ENCODE data around the gene HPDL.

Gene HPDL

DNA sequence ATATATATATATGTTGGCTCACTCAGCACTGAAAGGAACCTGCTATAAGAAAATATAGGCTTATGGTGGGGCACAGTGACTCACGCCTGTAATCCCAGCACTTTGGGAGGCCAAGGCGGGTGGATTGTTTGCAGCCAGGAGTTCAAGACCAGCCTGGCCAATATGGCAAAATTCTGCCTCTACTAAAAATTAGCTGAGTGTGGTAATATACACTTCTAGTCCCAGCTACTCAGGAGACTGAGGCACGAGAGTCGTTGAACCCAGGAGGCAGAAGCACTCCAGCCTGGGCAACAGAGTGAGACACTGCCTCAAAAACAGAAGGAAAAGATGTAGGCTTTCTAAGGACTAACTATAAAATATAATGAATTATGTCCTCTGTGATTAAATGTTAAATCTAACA lies 28.1 kb downstream of the HPDL start:
- no peak for DNase-seq

DNA sequence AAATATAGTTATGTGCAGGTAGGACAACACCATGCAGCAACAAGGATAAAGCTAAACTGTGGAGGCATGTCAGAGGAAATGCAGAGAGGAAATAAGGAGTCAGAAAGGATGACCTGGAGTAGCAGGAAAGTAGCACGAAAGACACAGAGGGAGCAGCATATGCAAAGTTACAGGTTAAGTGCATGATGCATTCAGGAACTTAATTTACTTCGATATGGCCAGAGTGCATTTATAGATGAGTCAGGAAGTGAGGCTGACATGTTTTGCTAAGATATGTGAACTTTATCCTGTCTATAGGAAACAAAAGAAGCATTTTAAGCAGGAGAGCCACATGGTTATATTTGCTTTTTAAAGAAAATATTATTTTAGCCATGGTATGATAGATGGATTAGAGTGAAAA lies 29.0 kb downstream of the HPDL start:
- no peak for DNase-seq

DNA sequence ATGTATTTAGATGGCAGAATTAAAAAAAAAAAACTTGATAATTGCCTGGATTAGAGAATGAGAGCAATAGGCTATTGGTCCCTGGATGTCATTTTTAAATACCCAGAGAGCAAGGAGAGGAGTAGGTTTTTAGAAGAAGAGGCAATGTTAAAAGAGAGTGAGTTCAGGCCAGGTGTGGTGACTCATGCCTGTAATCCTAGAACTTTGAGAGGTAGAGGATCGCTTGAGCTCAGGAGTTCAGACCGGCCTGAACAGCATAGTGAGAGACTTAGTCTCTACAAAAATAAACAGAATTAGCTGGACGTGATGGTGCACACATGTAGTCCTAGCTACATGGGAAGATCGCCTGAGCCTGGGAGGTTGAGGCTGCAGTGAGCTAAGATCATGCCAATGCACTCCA lies 29.5 kb downstream of the HPDL start:
- DNase-seq, result no peak

DNA sequence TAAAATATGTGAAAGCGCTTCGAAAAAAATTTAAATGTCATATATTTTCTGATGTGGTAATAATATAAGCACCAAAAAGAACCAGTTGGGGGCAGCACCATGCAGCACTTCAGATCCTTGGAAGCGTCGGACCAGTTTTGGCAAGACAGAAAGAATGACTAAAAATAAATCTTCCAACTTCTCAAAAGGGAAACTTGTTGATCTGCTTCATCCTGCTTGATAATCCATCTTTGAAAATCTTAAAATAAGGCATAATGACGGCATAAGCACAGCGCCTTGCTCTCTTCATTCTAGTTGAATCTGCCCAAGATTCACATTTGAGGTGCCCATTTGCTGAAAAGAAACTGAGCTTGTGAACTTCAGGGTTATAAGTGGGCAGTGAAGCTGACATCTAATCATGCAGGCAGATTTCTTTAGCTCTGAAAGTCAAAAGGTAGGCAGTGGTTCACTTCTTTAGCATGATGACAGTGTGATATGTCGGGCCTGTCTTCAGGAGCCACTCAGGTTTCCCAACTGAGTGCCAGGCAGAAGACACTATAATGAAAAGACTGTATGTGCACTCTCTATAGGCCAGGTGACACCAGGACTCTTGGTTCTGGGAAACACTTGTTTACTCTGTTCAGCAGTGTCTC lies 33.3 kb downstream of the HPDL start:
- DNase-seq, result peak; percentile 68

DNA sequence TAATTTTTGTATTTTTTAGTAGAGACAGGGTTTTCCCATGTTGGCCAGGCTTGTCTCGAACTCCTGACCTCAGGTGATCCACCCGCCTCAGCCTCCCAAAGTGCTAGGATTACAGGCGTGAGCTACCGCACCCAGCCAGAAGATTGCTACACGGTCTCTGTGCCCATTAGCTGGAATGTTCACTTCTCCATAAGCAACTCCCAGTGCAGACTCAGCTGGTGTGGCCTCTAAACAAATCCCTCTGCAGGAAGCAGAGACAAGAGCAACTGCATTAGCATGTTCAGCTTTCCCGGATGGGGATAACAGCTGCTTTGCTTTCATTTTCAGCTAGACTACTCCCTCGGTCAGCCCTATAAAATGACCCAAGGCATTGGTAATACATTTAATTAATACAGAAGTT lies 34.3 kb downstream of the HPDL start:
- DNase-seq, result peak; percentile 50

DNA sequence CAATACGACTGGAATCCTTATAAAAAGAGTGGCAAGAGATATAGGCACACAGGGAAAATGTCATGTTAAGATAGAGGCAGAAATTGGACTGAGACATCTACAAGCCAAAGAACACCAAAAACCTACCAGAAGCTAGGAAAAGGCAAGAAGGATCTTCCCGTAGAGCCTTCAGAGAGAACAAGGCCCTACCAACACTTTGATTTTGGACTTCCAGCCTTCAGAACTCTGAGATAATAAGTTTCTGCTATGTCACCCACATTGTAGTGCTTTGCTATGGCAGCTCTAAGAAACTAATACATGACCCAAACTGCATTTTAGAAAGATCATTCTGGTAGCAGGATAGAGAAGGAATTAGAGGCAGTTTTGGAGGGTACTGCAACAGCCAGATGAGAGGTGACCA lies 37.6 kb downstream of the HPDL start:
- no peak for DNase-seq

DNA sequence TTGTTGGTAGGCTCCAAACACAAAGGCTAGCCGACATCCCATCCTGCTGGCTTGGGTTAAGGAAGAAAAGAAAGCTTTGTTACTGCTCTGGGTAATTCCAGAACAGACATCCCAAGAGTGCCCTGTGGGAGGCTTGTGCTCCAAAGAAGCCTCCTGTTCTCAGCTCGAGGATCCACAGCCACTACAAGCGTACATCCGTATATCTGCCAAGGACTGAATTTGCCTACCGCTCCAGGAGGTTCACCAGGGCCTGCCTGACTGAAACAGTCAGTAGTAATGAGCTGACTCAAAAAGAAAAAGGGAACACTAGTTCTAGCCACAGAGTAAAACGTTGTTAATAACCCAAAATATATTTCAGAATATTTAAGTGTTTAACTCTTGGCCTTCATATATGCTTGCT lies 38.4 kb downstream of the HPDL start:
- DNase-seq, result no peak

DNA sequence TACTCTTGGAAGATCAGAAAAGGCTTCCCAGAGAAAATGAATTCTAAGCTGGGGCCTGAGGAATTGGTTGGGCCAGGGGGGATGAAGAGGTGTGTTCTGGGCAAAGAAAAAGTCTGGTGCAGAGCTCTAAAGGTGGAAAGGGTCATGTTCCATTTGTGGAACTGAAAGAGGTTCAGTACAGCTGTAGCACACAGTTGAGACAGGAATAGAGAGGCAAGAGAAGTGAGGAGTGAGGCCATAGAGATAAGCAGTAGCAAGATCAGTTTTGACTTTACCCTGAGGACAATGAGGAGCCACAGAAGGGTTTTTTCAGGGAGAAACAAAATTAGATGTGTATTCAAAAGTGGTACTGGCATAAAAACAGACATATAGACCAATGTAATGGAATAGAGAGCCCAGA lies 43.9 kb downstream of the HPDL start:
- no peak for DNase-seq

DNA sequence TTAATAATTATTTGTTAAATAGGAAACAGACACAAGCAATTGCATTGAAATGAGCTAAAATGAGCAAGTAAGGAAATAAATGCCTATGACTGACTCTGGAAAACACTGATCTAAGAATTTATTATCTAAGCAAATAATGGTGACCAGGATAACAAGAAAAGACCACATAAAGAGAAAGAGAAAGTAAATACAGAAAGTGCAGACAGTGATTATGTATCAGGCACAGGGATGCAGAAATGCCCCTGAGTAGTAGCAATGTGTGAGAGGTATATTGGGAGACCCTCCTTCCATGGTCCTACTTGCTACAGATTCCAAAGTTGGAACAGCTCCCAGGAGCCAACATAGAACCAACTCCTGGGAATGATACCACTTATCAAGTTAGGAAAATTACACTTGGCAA lies 46.9 kb downstream of the HPDL start:
- DNase-seq, result no peak

DNA sequence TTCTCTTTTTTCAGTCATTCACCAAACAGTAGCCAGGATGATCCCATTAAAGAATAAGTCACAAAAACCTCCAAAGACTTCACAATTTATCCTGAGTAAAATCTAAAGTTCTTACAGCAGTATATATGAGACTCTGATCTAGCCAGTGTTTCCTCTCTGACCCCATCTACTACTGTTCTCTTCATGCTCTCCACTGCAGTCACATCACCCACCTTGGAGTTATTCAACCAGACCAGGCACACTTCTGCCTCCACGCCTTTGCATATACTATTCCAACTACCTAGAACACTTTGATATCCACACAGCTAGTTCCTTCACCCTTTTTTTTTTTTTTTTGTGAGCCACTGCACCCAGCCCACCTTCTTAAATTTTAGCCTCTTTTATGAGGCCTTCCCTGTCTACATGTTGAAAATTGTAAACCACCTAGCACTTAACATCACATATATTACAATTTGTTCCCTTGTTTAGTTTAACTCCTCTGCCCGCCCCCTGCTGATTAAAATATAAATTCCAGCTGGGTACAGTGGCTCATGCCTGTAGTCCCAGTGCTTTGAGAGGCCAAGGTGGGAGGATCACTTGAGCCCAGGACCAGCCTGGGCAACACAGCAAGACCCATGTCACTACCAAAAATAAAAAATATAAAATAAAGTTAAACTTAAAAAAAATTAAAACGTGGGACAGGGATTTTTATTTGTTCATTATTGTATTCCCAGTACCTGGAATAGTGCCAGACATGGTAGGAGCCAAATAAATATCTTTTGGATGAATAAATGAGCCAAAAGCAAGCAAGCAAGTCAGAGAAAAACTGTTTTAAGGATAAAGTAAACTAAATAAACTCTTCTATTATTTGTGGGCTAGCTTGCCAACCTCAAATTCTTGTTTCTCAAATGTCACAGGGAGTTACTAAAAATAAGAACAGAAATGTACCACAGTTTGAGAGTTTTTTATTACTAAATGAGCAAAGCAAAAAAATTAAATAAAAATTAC lies 48.7 kb downstream of the HPDL start:
- peak; percentile 23 for DNase-seq

DNA sequence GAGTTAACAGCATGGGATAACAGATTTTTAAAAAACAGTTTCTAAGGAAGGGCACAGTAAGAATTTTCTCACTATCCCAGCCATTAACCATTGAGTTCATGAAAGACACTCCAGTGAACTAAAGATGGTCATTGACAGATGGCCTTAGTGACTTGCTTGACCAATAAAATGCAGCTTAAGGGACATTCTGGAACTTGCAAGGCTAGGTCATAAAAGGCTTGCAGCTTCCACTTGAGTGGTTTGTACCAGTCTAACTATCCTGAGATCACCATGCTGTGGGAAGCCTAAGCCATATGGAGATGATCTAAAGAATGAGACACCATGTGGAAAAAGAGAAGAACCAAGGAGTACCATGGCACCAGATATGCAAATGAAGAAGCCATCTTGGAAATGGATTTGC lies 51.5 kb downstream of the HPDL start:
- no peak for DNase-seq

Data from fibroblast of skin of scalp (primary cell).